ENCODE data around the gene TERC. TPM values are rescaled to one million over a fixed set of nuclear protein-coding genes. Genes with fewer than 3 reads are reported as not detected.
A peak's percentile ranks its signal among the peaks of the same experiment; 100 is the strongest.
"Not testable (repeated sequence)": the region's sequence is repeated elsewhere in the genome, so short reads cannot be mapped to it uniquely, and the experiment has no call there.

The TERC gene
- total and polyA plus RNA-seq, 3 donors from 2014 or later, result 512 to 1,059 TPM; not detected in 1

GRCh38 chr3:169744366-169745054 is 20.4 kb downstream of the TERC start:
- no peak overlapping the region for H3K27ac ChIP-seq
- DNase-seq, result no peak
- TF ChIP-seq CTCF (IDR thresholded peaks at IDR 0.05) (peak in 1 of 3 experiments; percentile 39), POLR2A (IDR thresholded peaks at IDR 0.05) (no peak)
- no peaks in the 10 kb centered on the region for H3K36me3 ChIP-seq (ENCODE audit: low read depth, missing control alignments)
- no peaks in the 10 kb centered on the region for H3K9me3 ChIP-seq
- intact Hi-C loops (cut with DNase I; ENCODE audit: low total_unique reads), result no loop called here
- H3K27me3 ChIP-seq, result no peaks in the 10 kb centered on the region
- H3K4me3 ChIP-seq, result no peak overlapping the region
- 60 to 69% methylated on average over 1 of the region's 1 CpG for WGBS, 2 donors
- no peaks in the 10 kb centered on the region for H3K4me1 ChIP-seq

DNA sequence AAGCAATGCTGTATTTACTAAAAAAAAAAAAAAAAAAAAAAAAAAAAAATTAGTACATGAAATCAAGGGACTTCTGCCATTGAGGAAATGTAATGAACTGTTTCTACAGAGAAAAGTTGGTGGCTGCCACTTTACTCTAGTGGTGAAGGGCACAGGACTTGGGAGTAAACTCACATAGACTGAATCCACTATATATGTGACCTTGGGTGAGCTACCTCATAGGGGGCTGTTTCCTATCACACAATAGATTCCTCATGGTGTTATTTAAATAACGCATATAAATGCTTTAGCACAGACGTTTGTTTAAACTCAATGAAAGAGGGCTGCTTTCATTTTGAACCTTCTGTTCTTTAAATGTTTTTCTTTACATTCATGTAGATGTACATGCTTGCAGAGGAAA is 25.8 kb downstream of the TERC start:
- Histone ChIP-seq H3K4me1 (no peaks in the 10 kb centered on the region), H3K36me3 (ENCODE audit: low read depth, missing control alignments) (no peaks in the 10 kb centered on the region)

DNA sequence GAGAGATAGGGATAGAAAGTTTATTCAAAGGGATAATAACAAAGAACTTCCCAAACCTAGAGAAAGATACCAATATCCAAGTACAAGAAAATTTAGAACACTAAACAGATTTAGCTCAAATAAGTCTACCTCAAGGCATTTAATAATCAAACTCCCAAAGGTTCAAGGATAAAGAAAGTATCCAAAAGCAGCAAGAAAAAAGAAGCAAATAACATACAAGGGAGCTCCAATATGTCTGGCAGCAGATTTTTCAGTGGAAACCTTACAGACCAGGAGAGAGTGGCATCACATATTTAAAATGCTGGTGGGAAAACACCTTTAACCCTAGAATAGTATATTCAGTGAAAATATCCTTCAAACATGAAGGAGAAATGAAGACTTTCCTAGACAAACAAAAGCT is 33.0 kb downstream of the TERC start:
- H3K27me3 ChIP-seq; H3K36me3 ChIP-seq (ENCODE audit: low read depth, missing control alignments); H3K4me1 ChIP-seq; intact Hi-C loops (cut with DNase I; ENCODE audit: low total_unique reads); H3K27ac ChIP-seq; DNase-seq; H3K9me3 ChIP-seq; H3K4me3 ChIP-seq: not testable (repeated sequence)

More for the DNA sequence above, 25.8 kb downstream of the TERC start:
- H3K27me3 ChIP-seq, result no peaks in the 10 kb centered on the region
- TF ChIP-seq CTCF (IDR thresholded peaks at IDR 0.05) (no peak), POLR2A (IDR thresholded peaks at IDR 0.05) (no peak)
- intact Hi-C loops (cut with DNase I; ENCODE audit: low total_unique reads), result no loop called here
- no peak for DNase-seq
- H3K27ac ChIP-seq, result no peak overlapping the region
- H3K9me3 ChIP-seq, result no peaks in the 10 kb centered on the region
- 64 to 77% methylated on average over 2 of the region's 2 CpGs for WGBS, 2 donors
- no peak overlapping the region for H3K4me3 ChIP-seq

DNA sequence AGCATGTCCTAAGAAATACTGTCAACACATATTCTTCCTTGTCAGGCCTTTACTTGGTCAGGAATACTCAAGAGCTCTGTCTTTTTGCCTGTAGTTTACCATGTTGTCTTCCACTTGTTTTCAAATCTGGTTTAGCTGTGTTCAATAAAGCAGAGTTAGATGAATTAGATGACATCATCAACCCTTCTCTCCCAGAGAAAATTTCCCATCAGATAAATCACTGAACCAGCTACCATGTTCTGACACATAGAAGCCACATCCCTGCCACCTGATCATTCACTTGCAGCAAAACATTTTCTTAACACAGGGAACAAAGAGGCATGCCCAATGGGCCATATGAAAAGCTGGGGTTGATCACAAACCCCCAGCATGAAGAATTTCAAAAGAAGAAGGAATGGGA is 42.1 kb downstream of the TERC start:
- no peaks in the 10 kb centered on the region for H3K36me3 ChIP-seq (ENCODE audit: low read depth, missing control alignments)
- DNase-seq, result no peak
- no peaks in the 10 kb centered on the region for H3K4me1 ChIP-seq
- intact Hi-C loops (cut with DNase I; ENCODE audit: low total_unique reads), result no loop called here
- TF ChIP-seq POLR2A (IDR thresholded peaks at IDR 0.05) (no peak), CTCF (IDR thresholded peaks at IDR 0.05) (no peak)
- H3K27me3 ChIP-seq, result no peaks in the 10 kb centered on the region
- no peak overlapping the region for H3K4me3 ChIP-seq
- H3K27ac ChIP-seq, result no peak overlapping the region
- no peaks in the 10 kb centered on the region for H3K9me3 ChIP-seq

DNA sequence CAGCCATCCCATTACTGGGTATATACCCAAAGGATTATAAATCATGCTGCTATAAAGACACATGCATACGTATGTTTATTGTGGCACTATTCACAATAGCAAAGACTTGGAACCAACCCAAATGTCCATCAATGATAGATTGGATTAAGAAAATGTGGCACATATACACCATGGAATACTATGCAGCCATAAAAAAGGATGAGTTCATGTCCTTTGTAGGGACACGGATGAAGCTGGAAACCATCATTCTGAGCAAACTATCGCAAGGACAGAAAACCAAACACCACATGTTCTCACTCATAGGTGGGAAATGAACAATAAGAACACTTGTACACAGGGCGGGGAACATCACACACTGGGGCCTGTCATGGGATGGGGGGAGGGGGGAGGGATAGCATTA is 46.4 kb downstream of the TERC start:
- H3K27ac ChIP-seq; intact Hi-C loops (cut with DNase I; ENCODE audit: low total_unique reads); H3K9me3 ChIP-seq; H3K27me3 ChIP-seq; H3K36me3 ChIP-seq (ENCODE audit: low read depth, missing control alignments); H3K4me3 ChIP-seq; H3K4me1 ChIP-seq; DNase-seq: not testable (repeated sequence)
- WGBS, 2 donors, result 91 to 97% methylated on average over 3 to 4 of the region's 4 CpGs

Small RNA genes lying within 50 kb of the gene (small RNA-seq; reads per million reads assigned to genes)
- 0 reads per million in 2 donors for gene RNU6-637P

Other genes starting within 250 kb of the TERC start
- gene MECOM, start 101.3 kb downstream of the TERC start, total RNA-seq, result 10 to 100 TPM in 1 of 2 donors, 1 to 10 TPM in 1; 5.2 to 13.5 TPM
- gene MECOM, start 101.3 kb downstream of the TERC start, polyA plus RNA-seq (ENCODE audit: insufficient read depth, low read depth, low replicate concordance), result 6.7 TPM
- gene ACTRT3, start 4.5 kb upstream of the TERC start, total RNA-seq, result 10 to 100 TPM; 26.7 to 47.4 TPM
- gene ACTRT3, start 4.5 kb upstream of the TERC start, polyA plus RNA-seq (ENCODE audit: insufficient read depth, low read depth, low replicate concordance), result 104 TPM
- 10 to 100 TPM; 14.6 to 22.4 TPM for gene MYNN, start 8.3 kb upstream of the TERC start, total RNA-seq
- 27.0 TPM for gene MYNN, start 8.3 kb upstream of the TERC start, polyA plus RNA-seq (ENCODE audit: insufficient read depth, low read depth, low replicate concordance)
- 1 to 10 TPM in 1 of 2 donors, under 1 TPM in 1; 0.68 to 1.3 TPM for gene LRRIQ4, start 47.8 kb upstream of the TERC start, total RNA-seq
- gene LRRIQ4, start 47.8 kb upstream of the TERC start, polyA plus RNA-seq (ENCODE audit: insufficient read depth, low read depth, low replicate concordance), result 3.4 TPM
- 1 to 10 TPM; 9.4 to 9.7 TPM for gene LRRC34, start 47.8 kb upstream of the TERC start, total RNA-seq
- 32.8 TPM for gene LRRC34, start 47.8 kb upstream of the TERC start, polyA plus RNA-seq (ENCODE audit: insufficient read depth, low read depth, low replicate concordance)
- gene LRRC31, start 104.9 kb upstream of the TERC start, total RNA-seq, result under 1 TPM; 0.19 to 0.24 TPM
- gene LRRC31, start 104.9 kb upstream of the TERC start, polyA plus RNA-seq (ENCODE audit: insufficient read depth, low read depth, low replicate concordance), result 0.15 TPM
- gene SAMD7, start 146.5 kb upstream of the TERC start, total RNA-seq, result under 1 TPM in 1 of 2 donors, not detected in 1; 0.68 TPM
- 0.25 TPM for gene SAMD7, start 146.5 kb upstream of the TERC start, polyA plus RNA-seq (ENCODE audit: insufficient read depth, low read depth, low replicate concordance)
- gene SEC62, start 201.7 kb upstream of the TERC start, total RNA-seq, result 10 to 100 TPM; 44.7 to 45.1 TPM
- 23.2 TPM for gene SEC62, start 201.7 kb upstream of the TERC start, polyA plus RNA-seq (ENCODE audit: insufficient read depth, low read depth, low replicate concordance)

Data from testis (tissue), 3 donors.